ENCODE measurements around the gene SIK1.
"Not testable (repeated sequence)": the region's sequence is repeated elsewhere in the genome, so short reads cannot be mapped to it uniquely, and the experiment has no call there.

SIK1 gene

GRCh38 chr21:43380852-43381533 is 45.9 kb downstream of the SIK1 start:
- DNase-seq, H3K9me3 Mint-ChIP-seq, H3K4me3 Mint-ChIP-seq, H3K4me1 Mint-ChIP-seq, H3K27me3 Mint-ChIP-seq, CTCF ChIA-PET, H3K36me3 Mint-ChIP-seq, H3K27ac Mint-ChIP-seq: not testable (repeated sequence)

GRCh38 chr21:43380337-43380736 is 46.6 kb downstream of the SIK1 start:
- not testable (repeated sequence) for H3K36me3 Mint-ChIP-seq

GRCh38 chr21:43379626-43380122 is 47.3 kb downstream of the SIK1 start:
- H3K9me3 Mint-ChIP-seq, H3K4me1 Mint-ChIP-seq, H3K27ac Mint-ChIP-seq, H3K27me3 Mint-ChIP-seq, H3K36me3 Mint-ChIP-seq, H3K4me3 Mint-ChIP-seq, CTCF ChIA-PET, DNase-seq: not testable (repeated sequence)

More at GRCh38 chr21:43380337-43380736, 46.6 kb downstream of the SIK1 start:
- H3K9me3 Mint-ChIP-seq, H3K4me1 Mint-ChIP-seq, DNase-seq, H3K27ac Mint-ChIP-seq, H3K4me3 Mint-ChIP-seq, H3K27me3 Mint-ChIP-seq, CTCF ChIA-PET: not testable (repeated sequence)

GRCh38 chr21:43376478-43376882 is 50.5 kb downstream of the SIK1 start:
- no peak overlapping the region for H3K4me3 Mint-ChIP-seq
- H3K27me3 Mint-ChIP-seq = peaks cover 5% of the 10 kb centered on the region
- H3K36me3 Mint-ChIP-seq = no peaks in the 10 kb centered on the region
- DNase-seq = no peak
- H3K27ac Mint-ChIP-seq = no peak overlapping the region
- no peaks in the 10 kb centered on the region for H3K4me1 Mint-ChIP-seq
- CTCF ChIA-PET = no interaction called here
- H3K9me3 Mint-ChIP-seq = no peaks in the 10 kb centered on the region

- no peaks in the 10 kb centered on the region for H3K36me3 Mint-ChIP-seq
- DNase-seq = no peak
- no peak overlapping the region for H3K27ac Mint-ChIP-seq
- no peaks in the 10 kb centered on the region for H3K4me1 Mint-ChIP-seq
- CTCF ChIA-PET = no interaction called here
- H3K4me3 Mint-ChIP-seq = no peak overlapping the region
- peaks cover 6% of the 10 kb centered on the region for H3K27me3 Mint-ChIP-seq
- no peaks in the 10 kb centered on the region for H3K9me3 Mint-ChIP-seq
These were observed 51.0 kb downstream of the SIK1 start for GRCh38 chr21:43375837-43376477.

- H3K4me1 Mint-ChIP-seq = no peaks in the 10 kb centered on the region
- no peak overlapping the region for H3K27ac Mint-ChIP-seq
- CTCF ChIA-PET = no interaction called here
- no peak for DNase-seq
- no peak overlapping the region for H3K4me3 Mint-ChIP-seq
- H3K36me3 Mint-ChIP-seq = no peaks in the 10 kb centered on the region
- H3K9me3 Mint-ChIP-seq = no peaks in the 10 kb centered on the region
- H3K27me3 Mint-ChIP-seq = peaks cover 7% of the 10 kb centered on the region
These were observed 51.7 kb downstream of the SIK1 start for GRCh38 chr21:43375006-43375836.

GRCh38 chr21:43374228-43374885 is 52.6 kb downstream of the SIK1 start:
- no peak for DNase-seq
- Mint-ChIP-seq H3K36me3 (no peaks in the 10 kb centered on the region), H3K27me3 (peaks cover 15% of the 10 kb centered on the region), H3K4me3 (no peak overlapping the region), H3K27ac (no peak overlapping the region), H3K4me1 (no peaks in the 10 kb centered on the region), H3K9me3 (no peaks in the 10 kb centered on the region)
- CTCF ChIA-PET = no interaction called here

- CTCF ChIA-PET = no interaction called here
- no peak for DNase-seq
- Mint-ChIP-seq H3K9me3 (peaks cover 3% of the 10 kb centered on the region), H3K36me3 (no peaks in the 10 kb centered on the region), H3K4me3 (no peak overlapping the region), H3K27me3 (peaks cover 22% of the 10 kb centered on the region), H3K27ac (no peak overlapping the region), H3K4me1 (no peaks in the 10 kb centered on the region)
These were observed 53.3 kb downstream of the SIK1 start for GRCh38 chr21:43373362-43374227.

- CTCF ChIA-PET = no interaction called here
- Mint-ChIP-seq H3K27me3 (peaks cover 28% of the 10 kb centered on the region), H3K27ac (no peak overlapping the region), H3K4me1 (no peaks in the 10 kb centered on the region), H3K4me3 (no peak overlapping the region), H3K36me3 (no peaks in the 10 kb centered on the region), H3K9me3 (peaks cover 4% of the 10 kb centered on the region)
- DNase-seq = no peak
These were observed 54.1 kb downstream of the SIK1 start for GRCh38 chr21:43372663-43373361.

- H3K4me1 Mint-ChIP-seq = no peaks in the 10 kb centered on the region
- H3K27ac Mint-ChIP-seq = no peak overlapping the region
- no peaks in the 10 kb centered on the region for H3K36me3 Mint-ChIP-seq
These were observed 55.1 kb downstream of the SIK1 start for GRCh38 chr21:43371786-43372185.

GRCh38 chr21:43370888-43371570 is 55.9 kb downstream of the SIK1 start:
- Mint-ChIP-seq H3K4me3 (no peak overlapping the region), H3K27ac (no peak overlapping the region), H3K9me3 (peaks cover 4% of the 10 kb centered on the region), H3K4me1 (no peaks in the 10 kb centered on the region), H3K27me3 (peaks cover 43% of the 10 kb centered on the region), H3K36me3 (no peaks in the 10 kb centered on the region)
- no peak for DNase-seq
- CTCF ChIA-PET = no interaction called here

More at GRCh38 chr21:43371786-43372185, 55.1 kb downstream of the SIK1 start:
- CTCF ChIA-PET = no interaction called here
- Mint-ChIP-seq H3K9me3 (peaks cover 4% of the 10 kb centered on the region), H3K4me3 (no peak overlapping the region), H3K27me3 (peaks cover 38% of the 10 kb centered on the region)
- no peak for DNase-seq

- Mint-ChIP-seq H3K4me1 (no peaks in the 10 kb centered on the region), H3K36me3 (no peaks in the 10 kb centered on the region), H3K9me3 (peaks cover 4% of the 10 kb centered on the region), H3K4me3 (no peak overlapping the region), H3K27ac (no peak overlapping the region), H3K27me3 (peaks cover 51% of the 10 kb centered on the region)
- no peak for DNase-seq
- CTCF ChIA-PET = no interaction called here
These were observed 56.8 kb downstream of the SIK1 start for GRCh38 chr21:43370091-43370658.

Measured in activated naive CD4-positive, alpha-beta T cell treated with anti-CD3 and anti-CD28 coated beads, Interleukin-2, amount 10 ng/mL, durations not matched to agents 7 days and 5 days (primary cell).